Mesenteric fat pad (tissue), 1 donor: ENCODE data around the gene RPL35. TPM values are rescaled to one million over a fixed set of nuclear protein-coding genes. Genes with fewer than 3 reads are reported as not detected.

Experiments used
- DNase-seq: peaks from one replicate; pipeline ENCODE4 v3.0.0-alpha.2; 2020; ENCODE audit warnings: low spot score
- total RNA-seq: library from RNA; stranded (reverse); fragmentation: NEBNext Ultra II Directional; extraction: Animal tissue kit (Norgen Biotek cat#: 25700); gene quantifications from one replicate; pipeline ENCODE4 v1.2.1, GENCODE V29; 2021
- donor health status: DM: yes; HTN: yes; CAD: no.

RPL35 gene
- total RNA-seq, 1 donor from 2014 or later: 1,064 TPM

DNA sequence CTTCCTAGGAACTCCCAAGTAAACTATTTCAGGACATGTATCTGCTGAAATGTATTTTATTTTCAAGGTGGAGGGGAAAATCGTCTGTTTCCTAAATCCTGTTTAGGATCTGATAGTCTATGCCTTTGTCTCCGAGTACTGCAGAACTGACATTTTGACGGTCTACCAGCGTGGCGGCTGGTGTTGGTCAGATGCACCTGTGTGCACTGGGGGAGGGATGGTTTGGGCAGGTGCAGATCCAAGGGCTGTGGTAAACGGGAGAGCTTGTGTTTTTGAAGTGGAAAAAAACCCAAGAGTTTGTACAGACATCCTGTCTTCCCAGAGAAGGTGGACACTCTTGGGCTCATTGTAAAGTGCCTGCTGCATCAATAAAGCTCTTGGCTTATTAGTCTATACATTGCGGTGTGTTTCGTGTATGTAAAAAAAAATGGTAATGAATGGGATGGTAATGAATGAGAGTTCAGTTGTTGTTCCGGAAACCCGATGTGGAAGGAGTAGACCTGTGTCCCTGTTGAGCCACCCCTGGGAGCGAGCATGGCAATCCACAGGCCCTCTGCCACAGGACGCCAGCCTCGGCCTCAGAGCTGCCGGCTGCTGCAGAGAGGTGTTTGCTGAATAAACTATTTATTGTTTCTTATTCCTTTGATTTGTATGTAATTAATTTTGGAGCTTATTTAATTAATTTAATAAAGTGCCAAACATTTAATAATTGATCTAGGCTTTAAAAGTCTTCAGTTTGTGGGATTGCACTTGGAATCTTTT lies 15.4 kb upstream of the RPL35 start:
- DNase-seq: no peak

DNA sequence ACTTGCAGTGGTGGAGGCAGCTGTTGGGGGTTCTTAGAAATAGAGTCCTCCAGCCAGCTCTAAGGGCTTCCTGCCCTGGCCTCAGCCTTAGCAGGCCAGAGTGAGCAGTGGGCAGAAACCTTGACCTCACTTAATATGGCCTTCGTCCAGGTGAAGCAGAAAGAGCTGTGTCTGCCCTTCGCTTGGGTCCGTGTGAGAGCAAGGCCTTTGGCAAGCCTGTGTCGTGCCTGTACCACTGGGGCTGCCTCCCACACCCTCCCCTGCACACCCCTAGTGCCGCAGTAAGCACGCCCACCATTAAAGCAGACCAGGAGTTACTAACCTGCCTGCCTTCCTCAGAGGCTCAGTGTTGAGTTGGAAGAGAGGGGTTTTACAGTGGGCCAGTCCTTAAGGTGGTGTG lies 13.7 kb upstream of the RPL35 start:
- DNase-seq: no peak

- DNase-seq: no peak
These were observed 11.9 kb upstream of the RPL35 start for GRCh38 chr9:124873664-124874063.

GRCh38 chr9:124871156-124871561 lies 9.4 kb upstream of the RPL35 start:
- DNase-seq: no peak

GRCh38 chr9:124870723-124871122 lies 9.0 kb upstream of the RPL35 start:
- DNase-seq: no peak

DNA sequence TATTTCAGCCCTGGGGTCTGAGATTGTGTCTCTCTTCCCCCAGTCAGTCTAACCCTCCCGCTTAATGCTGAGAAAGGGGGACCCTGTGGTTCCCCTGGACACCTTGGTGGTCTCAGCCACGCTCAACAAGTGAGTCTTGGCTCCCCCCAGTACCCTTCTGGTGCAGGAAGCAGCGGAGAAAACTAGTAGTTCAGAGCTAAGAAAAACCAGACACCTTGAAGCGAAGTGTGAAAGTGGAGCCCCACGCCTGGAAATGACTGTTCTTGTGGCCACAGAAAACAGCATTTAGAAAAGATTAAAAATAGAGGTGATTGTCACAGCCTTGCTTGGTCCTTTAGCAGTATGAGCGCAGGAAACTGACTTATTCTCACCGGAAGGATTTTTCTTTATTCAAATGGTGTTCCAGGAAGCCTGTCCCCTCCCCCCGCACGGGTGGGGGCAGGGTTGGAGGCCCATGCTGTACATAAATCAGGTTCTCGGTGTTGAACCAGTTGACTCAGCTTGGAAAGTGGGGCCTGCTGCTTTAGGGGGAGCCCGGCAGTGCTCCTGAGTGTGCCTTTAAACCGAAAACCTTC lies 8.3 kb upstream of the RPL35 start:
- DNase-seq: no peak

GRCh38 chr9:124869466-124869985 lies 7.8 kb upstream of the RPL35 start:
- no peak for DNase-seq

- peak; percentile 97 for DNase-seq
These were observed 7.0 kb upstream of the RPL35 start for GRCh38 chr9:124868511-124869465.

GRCh38 chr9:124863371-124863871 lies 1.7 kb upstream of the RPL35 start:
- DNase-seq: no peak

DNA sequence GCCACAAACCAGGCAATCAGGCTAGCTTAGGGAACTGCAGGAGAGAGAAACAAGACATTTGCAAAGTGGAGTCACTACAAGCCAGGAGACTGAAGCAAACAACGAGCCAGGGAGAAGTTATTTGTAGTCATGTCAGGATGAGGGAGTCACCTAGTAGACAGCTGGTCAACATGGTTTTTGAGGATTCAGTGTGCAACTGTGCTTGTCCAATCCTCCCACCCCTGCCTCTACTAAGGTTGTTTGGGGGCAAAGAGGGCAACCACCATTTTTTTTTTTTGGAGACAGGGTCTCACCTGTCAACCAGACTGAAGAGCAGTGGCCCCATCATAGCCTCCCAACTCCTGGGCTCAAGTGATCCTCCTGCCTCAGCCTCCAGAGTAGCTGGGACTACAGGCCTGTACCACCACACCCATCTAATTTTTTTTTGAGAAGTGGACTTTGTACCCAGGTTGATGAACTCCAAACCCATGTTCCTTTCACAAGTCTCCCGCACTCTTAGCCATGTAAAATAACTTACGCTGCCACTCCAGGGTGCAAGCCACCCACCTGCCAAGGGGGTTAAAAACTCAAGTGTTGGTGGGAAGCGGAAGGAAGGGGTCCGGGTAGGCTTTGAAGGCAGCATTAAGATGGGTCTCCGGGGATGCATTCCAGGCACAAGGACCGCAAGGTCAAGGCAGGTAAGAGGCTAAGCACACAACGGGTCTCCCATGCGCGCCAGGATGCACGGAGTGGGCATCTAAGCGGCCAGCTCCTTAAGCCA lies 995 bp downstream of the RPL35 start:
- DNase-seq: no peak

DNA sequence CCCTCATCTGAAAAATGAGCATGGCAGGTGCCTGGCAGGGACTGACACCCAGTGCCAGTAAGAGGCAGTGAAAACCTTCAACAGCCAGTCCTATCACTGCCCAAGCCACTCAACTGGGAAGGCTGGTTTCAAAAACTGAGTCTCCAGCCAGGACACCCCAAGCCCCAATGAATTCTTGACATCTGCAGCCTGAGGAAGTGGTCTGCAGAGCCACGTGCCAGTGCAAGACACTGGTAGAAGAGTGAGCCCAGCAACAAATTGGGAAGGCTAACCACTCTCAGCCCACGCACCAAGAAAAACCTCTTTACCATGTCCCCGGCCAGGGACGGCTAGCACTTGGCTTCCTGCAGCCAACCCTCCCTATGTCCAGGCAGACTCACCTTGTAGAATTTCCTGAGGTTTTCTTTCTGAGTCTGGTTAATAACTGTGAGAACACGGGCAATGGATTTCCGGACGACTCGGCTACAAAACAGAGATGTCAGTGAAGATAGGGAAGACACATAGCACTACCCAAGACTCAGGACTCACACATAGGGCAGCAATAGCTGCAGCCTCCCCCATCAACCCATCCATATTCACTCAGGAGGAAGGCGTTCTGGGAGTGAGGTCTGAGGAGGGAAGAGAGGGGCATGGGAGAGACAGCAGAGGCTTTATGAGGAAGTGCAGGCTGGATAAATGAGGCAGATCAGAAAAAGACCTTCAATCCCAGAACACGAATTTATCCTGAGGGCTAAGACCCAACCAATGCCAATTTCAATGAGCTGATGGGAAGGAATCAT lies 1.8 kb downstream of the RPL35 start:
- no peak for DNase-seq

DNA sequence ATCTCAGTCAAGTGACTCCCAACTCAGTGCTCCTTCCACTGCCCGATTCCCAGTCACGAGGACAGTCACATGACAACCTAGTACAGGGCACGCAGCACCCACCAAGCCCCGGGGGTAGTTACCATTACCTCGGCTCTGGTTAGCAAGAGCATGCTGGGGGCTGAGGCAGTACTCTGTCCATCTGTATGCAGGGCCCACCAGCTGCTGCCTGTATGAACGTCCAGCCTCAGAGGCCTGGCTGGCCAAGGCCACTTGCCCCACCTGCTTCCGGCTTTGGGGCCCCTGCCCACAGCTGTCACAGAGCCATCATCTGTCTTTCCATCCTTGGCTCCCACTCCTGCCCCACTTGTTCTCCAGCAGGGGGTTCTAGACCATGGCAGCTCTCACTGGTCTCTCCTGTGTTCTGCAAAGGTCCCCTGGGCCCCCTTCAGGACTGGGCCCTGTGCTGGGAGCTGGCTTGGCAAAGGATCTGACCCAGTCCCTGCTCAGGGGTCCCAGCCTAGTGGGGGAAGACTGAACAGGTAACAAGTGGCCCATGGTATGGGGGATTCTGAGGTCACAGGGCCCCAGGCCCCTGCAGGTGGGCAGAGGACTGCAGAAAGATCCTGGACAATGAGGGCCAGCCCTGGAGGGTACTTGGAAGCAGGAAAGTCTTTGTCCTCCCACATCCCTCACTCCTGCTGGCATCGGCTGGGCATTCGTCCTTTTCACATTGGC lies 3.3 kb downstream of the RPL35 start:
- no peak for DNase-seq

- DNase-seq: no peak
These were observed 4.1 kb downstream of the RPL35 start for GRCh38 chr9:124857533-124858162.

GRCh38 chr9:124855944-124856765 lies 5.6 kb downstream of the RPL35 start:
- no peak for DNase-seq

DNA sequence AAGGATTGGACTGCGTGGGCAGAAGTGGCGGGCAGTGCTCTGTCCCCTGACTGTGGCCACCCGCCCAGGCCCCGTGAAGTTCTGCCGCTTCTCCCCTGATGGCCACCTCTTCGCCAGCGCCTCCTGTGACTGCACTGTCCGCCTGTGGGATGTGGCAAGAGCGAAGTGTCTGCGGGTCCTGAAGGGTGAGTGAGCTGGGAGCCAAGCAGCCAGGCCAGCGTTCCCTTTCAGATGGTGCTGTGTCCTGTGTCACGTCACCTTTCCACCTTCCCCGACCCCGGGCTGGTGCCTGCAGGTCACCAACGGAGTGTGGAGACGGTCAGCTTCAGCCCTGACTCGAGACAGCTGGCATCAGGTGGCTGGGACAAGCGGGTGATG lies 6.2 kb downstream of the RPL35 start:
- no peak for DNase-seq

DNA sequence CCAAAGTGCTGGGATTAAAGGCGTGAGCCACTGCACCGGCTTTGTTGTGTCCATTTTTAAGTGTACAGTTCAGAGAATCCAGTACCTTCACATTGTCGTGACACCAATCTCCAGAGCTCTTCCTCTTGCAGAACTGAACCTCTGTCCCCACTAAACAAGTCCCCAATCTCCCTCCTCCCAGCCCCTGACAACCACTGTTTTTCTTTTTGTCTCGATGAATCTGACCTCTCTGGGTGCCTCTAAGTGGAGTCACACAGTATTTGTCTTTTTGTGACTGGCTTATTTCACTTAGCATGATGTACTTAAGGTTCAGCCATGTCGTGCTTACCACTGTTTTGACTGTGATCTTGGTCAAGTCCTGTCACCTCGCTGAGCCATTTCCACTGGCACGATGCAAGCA lies 6.9 kb downstream of the RPL35 start:
- no peak for DNase-seq

DNA sequence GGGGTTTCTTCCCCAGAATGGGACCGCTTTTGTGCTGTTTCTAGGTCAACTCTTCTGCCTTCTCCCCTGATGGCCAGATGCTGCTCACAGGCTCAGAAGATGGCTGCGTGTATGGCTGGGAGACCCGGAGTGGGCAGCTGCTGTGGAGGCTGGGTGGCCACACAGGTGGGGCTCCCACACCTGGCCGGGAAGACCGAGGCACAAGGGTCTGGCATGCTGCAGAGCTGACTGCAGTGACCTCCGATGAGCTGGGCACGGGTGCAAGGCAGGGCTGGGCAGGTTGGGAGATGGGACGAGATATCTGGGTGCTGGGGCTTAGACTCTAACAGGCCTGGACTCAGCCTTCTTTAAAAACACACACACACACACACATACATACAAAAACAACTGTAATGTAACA lies 7.6 kb downstream of the RPL35 start:
- DNase-seq: no peak

DNA sequence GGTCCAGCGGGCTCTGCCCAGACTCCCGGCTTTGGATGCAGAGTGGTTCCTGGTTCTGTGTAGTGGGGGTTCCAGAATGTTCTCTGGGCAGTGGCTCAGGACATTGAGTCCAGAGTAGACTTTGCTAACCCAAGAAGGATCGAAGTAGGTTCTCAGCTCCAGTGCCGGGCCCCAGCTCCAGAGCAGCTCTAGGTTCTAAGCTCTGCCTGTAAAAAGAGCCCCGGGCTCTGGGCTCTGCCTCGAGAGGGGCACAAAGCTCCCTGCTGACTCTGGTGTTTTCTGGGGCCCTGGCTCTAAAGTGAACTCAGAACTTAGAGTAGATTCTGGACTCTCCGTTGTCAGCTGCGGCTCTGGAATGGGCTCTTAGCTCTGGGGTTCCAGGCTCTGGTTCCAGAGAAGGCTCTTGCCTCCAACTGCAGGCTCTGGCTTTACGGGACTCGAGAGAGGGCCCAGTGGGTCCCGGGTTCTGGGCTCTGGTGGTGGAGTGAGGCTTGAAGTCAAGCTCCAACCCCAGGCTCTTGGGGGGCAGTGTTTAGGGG lies 8.1 kb downstream of the RPL35 start:
- DNase-seq: no peak
